ENCODE data around the gene OTOF. TPM values are rescaled to one million over a fixed set of nuclear protein-coding genes. Genes with fewer than 3 reads are reported as not detected.

OTOF gene
- total RNA-seq, 3 donors from 2014 or later, result 0.60 TPM; not detected in 2

DNA sequence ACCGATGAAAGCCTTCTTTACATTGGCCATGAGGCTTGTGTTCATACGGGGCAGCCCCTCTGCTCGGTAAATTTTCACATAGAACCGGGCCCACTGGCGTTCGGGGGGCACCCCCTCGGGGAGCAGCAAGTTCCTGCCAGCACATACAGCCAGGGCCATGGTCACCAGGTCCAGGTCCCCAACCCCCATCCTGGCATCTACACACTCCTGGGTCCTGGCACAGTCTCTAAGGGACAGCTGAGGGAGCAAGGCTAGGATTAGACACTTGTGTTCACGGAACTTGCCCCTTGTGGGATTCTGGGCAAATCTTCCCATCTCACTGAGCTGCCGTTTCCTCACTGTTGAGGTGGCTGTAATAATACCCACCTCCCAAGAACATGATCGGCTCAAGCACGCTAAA, 5.6 kb upstream of the OTOF start:
- intact Hi-C loops (cut with DNase I, micrococcal nuclease), result no loop called here

DNA sequence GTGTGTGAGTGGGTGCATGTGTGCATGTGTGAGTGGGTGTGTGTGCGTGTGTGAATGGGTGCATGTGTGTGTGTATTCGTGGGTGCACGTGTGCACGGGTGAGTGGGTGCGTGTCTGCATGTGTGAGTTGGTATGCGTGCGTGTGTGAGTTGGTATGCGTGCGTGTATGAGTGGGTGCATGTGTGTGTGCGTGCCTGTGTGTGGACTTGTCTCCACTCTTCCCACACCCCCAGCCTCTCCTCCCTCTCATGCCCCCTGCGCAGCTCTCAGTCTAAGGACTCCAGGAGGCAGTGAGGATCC, 5.1 kb upstream of the OTOF start:
- no peaks in the 10 kb centered on the region for H3K9me3 ChIP-seq
- TF ChIP-seq, protein P1, sequence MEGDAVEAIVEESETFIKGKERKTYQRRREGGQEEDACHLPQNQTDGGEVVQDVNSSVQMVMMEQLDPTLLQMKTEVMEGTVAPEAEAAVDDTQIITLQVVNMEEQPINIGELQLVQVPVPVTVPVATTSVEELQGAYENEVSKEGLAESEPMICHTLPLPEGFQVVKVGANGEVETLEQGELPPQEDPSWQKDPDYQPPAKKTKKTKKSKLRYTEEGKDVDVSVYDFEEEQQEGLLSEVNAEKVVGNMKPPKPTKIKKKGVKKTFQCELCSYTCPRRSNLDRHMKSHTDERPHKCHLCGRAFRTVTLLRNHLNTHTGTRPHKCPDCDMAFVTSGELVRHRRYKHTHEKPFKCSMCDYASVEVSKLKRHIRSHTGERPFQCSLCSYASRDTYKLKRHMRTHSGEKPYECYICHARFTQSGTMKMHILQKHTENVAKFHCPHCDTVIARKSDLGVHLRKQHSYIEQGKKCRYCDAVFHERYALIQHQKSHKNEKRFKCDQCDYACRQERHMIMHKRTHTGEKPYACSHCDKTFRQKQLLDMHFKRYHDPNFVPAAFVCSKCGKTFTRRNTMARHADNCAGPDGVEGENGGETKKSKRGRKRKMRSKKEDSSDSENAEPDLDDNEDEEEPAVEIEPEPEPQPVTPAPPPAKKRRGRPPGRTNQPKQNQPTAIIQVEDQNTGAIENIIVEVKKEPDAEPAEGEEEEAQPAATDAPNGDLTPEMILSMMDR (IDR thresholded peaks at IDR 0.05), result no peak
- ATAC-seq (no peak), DNase-seq (no peak)
- H3K4me1 ChIP-seq (ENCODE audit: low read depth), result no peaks in the 10 kb centered on the region
- no peak overlapping the region for H3K4me3 ChIP-seq
- H3K36me3 ChIP-seq (ENCODE audit: low read depth), result no peaks in the 10 kb centered on the region
- intact Hi-C loops (cut with DNase I, micrococcal nuclease), result no loop called here

More for the DNA sequence above, 5.6 kb upstream of the OTOF start:
- DNase-seq (no peak), ATAC-seq (no peak)
- Histone ChIP-seq H3K4me1 (ENCODE audit: low read depth) (no peaks in the 10 kb centered on the region), H3K4me3 (no peak overlapping the region), H3K36me3 (ENCODE audit: low read depth) (no peaks in the 10 kb centered on the region), H3K9me3 (no peaks in the 10 kb centered on the region)
- TF ChIP-seq, protein P1 (IDR thresholded peaks at IDR 0.05), result no peak

DNA sequence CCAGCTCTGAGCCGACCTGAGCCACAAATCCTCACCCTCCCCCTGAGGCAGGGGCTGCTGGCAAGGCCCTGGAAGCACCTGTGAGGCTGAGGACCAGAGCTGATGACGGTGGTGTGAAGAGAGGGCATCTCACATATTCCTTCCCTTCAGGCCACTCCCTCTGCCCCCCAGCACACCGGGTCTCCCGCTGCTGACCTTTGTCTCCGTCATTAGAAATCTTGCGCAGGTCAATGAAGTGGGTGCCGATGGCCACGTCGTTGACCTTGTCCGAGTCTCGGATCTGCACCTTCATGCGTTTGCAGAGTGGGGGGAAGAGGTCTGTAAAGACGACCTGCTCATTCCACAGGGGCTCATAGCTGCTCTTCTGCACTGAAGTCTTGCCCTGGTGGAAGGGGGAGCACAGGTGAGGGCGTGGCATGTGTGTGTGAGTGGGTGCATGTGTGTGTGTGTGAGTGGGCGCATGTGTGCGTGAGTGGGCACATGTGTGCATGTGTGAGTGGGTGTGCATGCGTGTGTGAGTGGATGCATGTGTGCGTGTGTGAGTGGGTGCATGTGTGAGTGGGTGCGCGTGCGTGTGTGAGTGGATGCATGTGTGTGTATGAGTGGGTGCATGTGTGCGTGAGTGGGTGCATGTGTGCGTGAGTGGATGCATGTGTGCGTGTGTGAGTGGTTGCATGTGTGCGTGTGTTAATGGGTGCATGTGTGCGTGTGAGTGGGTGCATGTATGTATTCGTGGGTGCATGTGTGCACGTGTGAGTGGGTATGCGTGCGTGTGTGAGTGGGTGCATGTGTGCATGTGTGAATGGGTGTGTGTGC, 4.5 kb upstream of the OTOF start:
- TF ChIP-seq, protein P1 (IDR thresholded peaks at IDR 0.05), result no peak
- H3K4me3 ChIP-seq, result no peak overlapping the region
- H3K4me1 ChIP-seq (ENCODE audit: low read depth), result no peaks in the 10 kb centered on the region
- ATAC-seq (no peak), DNase-seq (peak in 1 of 3 donors; percentile 32)
- H3K9me3 ChIP-seq, result no peaks in the 10 kb centered on the region
- intact Hi-C loops (cut with DNase I, micrococcal nuclease), result no loop called here
- H3K36me3 ChIP-seq (ENCODE audit: low read depth), result no peaks in the 10 kb centered on the region

DNA sequence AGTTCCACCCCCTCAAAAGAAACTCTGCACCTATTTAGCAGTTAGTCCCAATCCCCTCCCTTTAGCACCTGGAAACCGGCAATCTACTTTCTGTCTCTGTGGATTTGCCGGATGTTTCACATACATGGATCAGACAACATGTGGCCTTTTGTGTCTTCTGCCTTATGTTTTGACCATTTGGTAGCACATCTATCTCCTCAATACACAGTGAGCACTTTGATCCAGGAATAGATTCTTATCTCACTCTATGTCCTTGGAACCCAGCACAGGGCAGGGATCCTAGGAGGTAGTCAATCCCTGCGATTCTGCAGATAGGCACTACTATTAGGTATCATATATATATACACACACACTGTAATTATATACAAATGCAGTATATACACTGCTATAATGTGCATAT, 3.8 kb upstream of the OTOF start:
- no peaks in the 10 kb centered on the region for H3K9me3 ChIP-seq
- ATAC-seq (no peak), DNase-seq (no peak)
- intact Hi-C loops (cut with DNase I, micrococcal nuclease), result no loop called here
- no peak overlapping the region for H3K4me3 ChIP-seq
- H3K4me1 ChIP-seq (ENCODE audit: low read depth), result no peaks in the 10 kb centered on the region
- TF ChIP-seq, protein P1 (IDR thresholded peaks at IDR 0.05), result no peak
- H3K36me3 ChIP-seq (ENCODE audit: low read depth), result no peaks in the 10 kb centered on the region

DNA sequence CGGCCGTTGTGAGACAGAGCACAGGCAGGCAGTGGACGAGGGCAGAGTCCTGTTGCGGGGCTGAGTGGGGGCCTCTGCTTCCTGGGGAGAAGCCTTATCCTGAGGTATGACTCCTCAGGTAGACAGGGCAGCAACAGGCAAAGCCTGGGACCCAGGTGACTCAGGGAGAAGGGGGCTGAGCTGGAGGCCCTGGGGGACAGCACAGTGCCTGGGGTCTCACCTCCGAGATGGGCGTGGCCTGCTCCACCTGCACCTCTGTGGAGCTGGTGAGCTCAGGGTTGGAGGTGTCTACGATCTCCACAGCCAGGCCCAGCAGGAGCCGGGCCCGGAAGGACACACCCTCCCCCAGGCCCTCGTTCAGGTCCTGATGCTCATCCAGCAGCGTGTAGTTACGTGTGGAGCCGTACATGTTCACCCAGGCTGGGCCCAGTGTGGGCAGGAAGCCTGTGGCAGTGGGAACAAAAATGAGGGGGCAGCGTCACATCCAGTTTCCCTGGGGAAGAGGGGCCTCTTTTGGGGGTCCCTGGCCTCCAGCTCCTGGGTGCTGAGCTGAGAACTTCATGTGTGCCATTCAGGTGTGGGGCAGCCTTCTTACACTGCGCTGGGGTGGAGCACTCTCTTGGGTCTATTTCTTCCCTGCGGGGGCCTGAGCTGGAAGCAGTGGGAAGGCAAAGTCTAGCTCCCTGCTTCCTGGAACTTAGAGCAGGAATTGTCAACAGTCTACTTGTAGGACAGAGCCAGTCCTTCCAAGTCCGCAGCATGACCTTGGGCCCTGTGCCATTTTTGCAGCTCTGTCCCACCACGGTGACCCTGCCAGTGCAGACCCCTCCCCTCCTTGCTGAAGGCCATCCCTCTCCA, 2.9 kb upstream of the OTOF start:
- ATAC-seq, result no peak
- DNase-seq, result peak in 1 of 3 donors; percentile 39
- TF ChIP-seq, protein P1 (IDR thresholded peaks at IDR 0.05), result no peak
- intact Hi-C loops (cut with DNase I, micrococcal nuclease), result no loop called here
- no peaks in the 10 kb centered on the region for H3K9me3 ChIP-seq
- H3K4me1 ChIP-seq (ENCODE audit: low read depth), result no peaks in the 10 kb centered on the region
- no peaks in the 10 kb centered on the region for H3K36me3 ChIP-seq (ENCODE audit: low read depth)
- H3K4me3 ChIP-seq, result no peak overlapping the region
